ENCODE data around the gene MYH13.

Gene MYH13

GRCh38 chr17:10318535-10318934, 54.3 kb downstream of the MYH13 start:
- H3K27me3 ChIP-seq (ENCODE audit: insufficient read depth, poor library complexity, severe bottlenecking) = no peaks in the 10 kb centered on the region
- TF ChIP-seq POLR2AphosphoS5 (IDR thresholded peaks at IDR 0.05; ENCODE audit: low read depth) (no peak), SPI1 (IDR thresholded peaks at IDR 0.05; ENCODE audit: borderline replicate concordance, low read depth) (peak; percentile 73)
- H3K27ac ChIP-seq (replicated peaks) = no peak overlapping the region
- peak in 1 of 2 experiments; percentile 20 for DNase-seq (ENCODE audit: low read depth in 1 of 2, low spot score in 1 of 2)
- H3K4me3 ChIP-seq (replicated peaks; ENCODE audit: insufficient read depth, low read length) = no peak overlapping the region

GRCh38 chr17:10317543-10317834, 55.3 kb downstream of the MYH13 start:
- no peak overlapping the region for H3K27ac ChIP-seq (replicated peaks)
- DNase-seq (ENCODE audit: low read depth in 1 of 2, low spot score in 1 of 2) = no peak
- no peak for TF ChIP-seq GABPA (IDR thresholded peaks at IDR 0.05; ENCODE audit: low read depth)
- TF ChIP-seq, protein P1, sequence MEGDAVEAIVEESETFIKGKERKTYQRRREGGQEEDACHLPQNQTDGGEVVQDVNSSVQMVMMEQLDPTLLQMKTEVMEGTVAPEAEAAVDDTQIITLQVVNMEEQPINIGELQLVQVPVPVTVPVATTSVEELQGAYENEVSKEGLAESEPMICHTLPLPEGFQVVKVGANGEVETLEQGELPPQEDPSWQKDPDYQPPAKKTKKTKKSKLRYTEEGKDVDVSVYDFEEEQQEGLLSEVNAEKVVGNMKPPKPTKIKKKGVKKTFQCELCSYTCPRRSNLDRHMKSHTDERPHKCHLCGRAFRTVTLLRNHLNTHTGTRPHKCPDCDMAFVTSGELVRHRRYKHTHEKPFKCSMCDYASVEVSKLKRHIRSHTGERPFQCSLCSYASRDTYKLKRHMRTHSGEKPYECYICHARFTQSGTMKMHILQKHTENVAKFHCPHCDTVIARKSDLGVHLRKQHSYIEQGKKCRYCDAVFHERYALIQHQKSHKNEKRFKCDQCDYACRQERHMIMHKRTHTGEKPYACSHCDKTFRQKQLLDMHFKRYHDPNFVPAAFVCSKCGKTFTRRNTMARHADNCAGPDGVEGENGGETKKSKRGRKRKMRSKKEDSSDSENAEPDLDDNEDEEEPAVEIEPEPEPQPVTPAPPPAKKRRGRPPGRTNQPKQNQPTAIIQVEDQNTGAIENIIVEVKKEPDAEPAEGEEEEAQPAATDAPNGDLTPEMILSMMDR (IDR thresholded peaks at IDR 0.05; ENCODE audit: insufficient read depth, low read length) = no peak
- TF ChIP-seq POLR2AphosphoS5 (IDR thresholded peaks at IDR 0.05; ENCODE audit: low read depth) = no peak
- TF ChIP-seq SPI1 (IDR thresholded peaks at IDR 0.05; ENCODE audit: borderline replicate concordance, low read depth) = no peak
- TF ChIP-seq REST (IDR thresholded peaks at IDR 0.05; ENCODE audit: insufficient replicate concordance, low read depth) = no peak

GRCh38 chr17:10316801-10317542, 55.8 kb downstream of the MYH13 start:
- TF ChIP-seq POLR2AphosphoS5 (IDR thresholded peaks at IDR 0.05; ENCODE audit: low read depth) = no peak
- TF ChIP-seq REST (IDR thresholded peaks at IDR 0.05; ENCODE audit: insufficient replicate concordance, low read depth) = no peak
- TF ChIP-seq SPI1 (IDR thresholded peaks at IDR 0.05; ENCODE audit: borderline replicate concordance, low read depth) = no peak
- TF ChIP-seq, protein P1 (IDR thresholded peaks at IDR 0.05; ENCODE audit: insufficient read depth, low read length) = no peak
- no peak for TF ChIP-seq GABPA (IDR thresholded peaks at IDR 0.05; ENCODE audit: low read depth)
- no peak overlapping the region for H3K27ac ChIP-seq (replicated peaks)
- H3K27me3 ChIP-seq (ENCODE audit: insufficient read depth, poor library complexity, severe bottlenecking) = no peaks in the 10 kb centered on the region

More at GRCh38 chr17:10317543-10317834, 55.3 kb downstream of the MYH13 start:
- Histone ChIP-seq H3K4me3 (replicated peaks; ENCODE audit: insufficient read depth, low read length) (no peak overlapping the region), H3K27me3 (ENCODE audit: insufficient read depth, poor library complexity, severe bottlenecking) (no peaks in the 10 kb centered on the region)

DNA sequence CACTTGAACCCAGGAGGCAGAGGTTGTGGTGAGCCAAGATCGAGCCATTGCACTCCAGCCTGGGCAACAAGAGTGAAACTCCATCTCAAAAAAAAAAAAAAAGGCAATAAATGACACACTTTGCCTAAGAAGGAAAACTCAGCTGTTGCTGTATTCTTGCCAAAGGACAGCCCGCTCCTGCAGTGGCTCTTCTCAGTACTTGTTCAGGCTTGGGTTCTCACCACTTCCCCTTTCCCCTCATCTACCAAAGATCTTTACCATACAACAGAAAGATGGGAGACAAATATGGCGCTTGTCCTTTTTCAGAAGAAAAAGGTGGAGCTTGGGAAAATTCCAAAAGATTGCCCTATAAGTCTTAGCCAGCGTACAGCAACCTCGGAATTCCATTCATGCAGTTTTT, 58.5 kb downstream of the MYH13 start:
- no peak overlapping the region for H3K4me3 ChIP-seq (replicated peaks; ENCODE audit: insufficient read depth, low read length)
- no peaks in the 10 kb centered on the region for H3K27me3 ChIP-seq (ENCODE audit: insufficient read depth, poor library complexity, severe bottlenecking)
- TF ChIP-seq SPI1 (IDR thresholded peaks at IDR 0.05; ENCODE audit: borderline replicate concordance, low read depth) (peak; percentile 48; the same call in 1 of the 2 replicates), POLR2AphosphoS5 (IDR thresholded peaks at IDR 0.05; ENCODE audit: low read depth) (no peak)
- no peak overlapping the region for H3K27ac ChIP-seq (replicated peaks)
- DNase-seq (ENCODE audit: low read depth in 1 of 2, low spot score in 1 of 2) = peak in 1 of 2 experiments; percentile 2

More at GRCh38 chr17:10316801-10317542, 55.8 kb downstream of the MYH13 start:
- no peak for DNase-seq (ENCODE audit: low read depth in 1 of 2, low spot score in 1 of 2)
- H3K4me3 ChIP-seq (replicated peaks; ENCODE audit: insufficient read depth, low read length) = no peak overlapping the region

Measured in HL-60 (cell line).